SH-SY5Y (cell line): ENCODE measurements around the gene ALKBH8.

Experiments
- GATA2 ChIP-seq: IDR thresholded peaks from 2 replicates; pipeline ENCODE4 v1.6.1; 2011; ENCODE audit warnings: mild to moderate bottlenecking, low read depth, low read length
- GATA3 ChIP-seq: IDR thresholded peaks from 2 replicates; pipeline ENCODE4 v1.6.1; 2011; ENCODE audit warnings: low read depth, mild to moderate bottlenecking, low read length, moderate library complexity

GRCh38 chr11:107563702-107564101 lies 1.8 kb downstream of the ALKBH8 start:
- TF ChIP-seq GATA2, result no peak
- no peak for TF ChIP-seq GATA3
